Ovary (tissue), 3 donors: ENCODE data around the gene CHIA.

Source experiments
- CTCF ChIP-seq, 3 donors: fragments of 450-650 bp in 2 of 3; fragments of 200-600 bp in 1 of 3; IDR thresholded peaks; one replicate each; pipeline versions ENCODE4 v1.5.1 to v1.8.0; 2016 to 2022; ENCODE audit warnings: antibody characterized with exemption in 3 of 3, mild to moderate bottlenecking in 1 of 3
- POLR2A ChIP-seq: fragments of 450-650 bp; IDR thresholded peaks from one replicate; pipeline ENCODE4 v1.6.1; 2017; ENCODE audit warnings: antibody characterized with exemption, mild to moderate bottlenecking, moderate library complexity
- donor health status: DM: no; HTN: no; CAD: no.

DNA sequence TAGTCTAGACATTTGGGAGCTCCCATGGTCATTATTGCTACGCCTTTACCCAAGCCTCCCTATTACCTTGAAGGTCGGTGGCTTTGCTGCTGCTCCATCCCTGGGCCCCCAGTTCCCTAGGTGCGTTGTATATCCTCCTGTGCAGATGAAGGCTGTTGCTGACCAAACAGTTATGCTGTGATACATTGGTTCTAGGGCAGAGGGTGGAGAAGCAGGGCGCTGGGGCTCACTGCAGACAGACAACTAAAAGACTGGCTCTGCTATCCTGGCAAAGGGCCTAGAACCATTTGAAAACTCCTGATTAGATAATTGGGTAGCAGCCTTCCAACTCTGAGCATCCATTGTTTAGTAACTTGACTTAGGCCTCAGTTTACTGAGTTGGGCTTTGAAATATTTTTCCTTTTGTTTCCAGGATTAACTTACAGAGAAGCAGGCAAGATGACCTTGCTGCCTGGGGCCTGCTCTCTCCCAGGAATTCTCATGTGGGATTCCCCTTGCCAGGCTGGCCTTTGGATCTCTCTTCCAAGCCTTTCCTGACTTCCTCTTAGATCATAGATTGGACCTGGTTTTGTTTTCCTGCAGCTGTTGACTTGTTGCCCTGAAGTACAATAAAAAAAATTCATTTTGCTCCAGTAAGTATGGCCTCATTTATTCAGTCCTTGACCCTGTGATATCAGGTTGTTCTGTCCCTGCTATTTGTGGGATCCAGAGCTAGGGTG is 47.7 kb upstream of the CHIA start:
- TF ChIP-seq CTCF (IDR thresholded peaks at IDR 0.05) (no peak), POLR2A (no peak)
